Thoracic aorta (tissue), 2 donors: ENCODE data around the gene HP. TPM values are rescaled to one million over a fixed set of nuclear protein-coding genes. Genes with fewer than 3 reads are reported as not detected.

Experiments used
- ATAC-seq: fragments of 150-250 bp; one replicate; pipeline ENCODE4 v1.8.0; 2017; ENCODE audit warnings: low read depth; ENCODE audit not compliant: insufficient number of reproducible peaks, low FRiP score
- DNase-seq: peaks from one replicate; pipeline ENCODE4 v3.0.0-alpha.2; 2020; ENCODE audit warnings: low spot score
- H3K27ac ChIP-seq, 2 donors: fragments of 200-600 bp; sonication (generic); 1 replicate in 1 of 2; 2 replicates in 1 of 2; pipeline ENCODE4 v1.5.1; 2016; ENCODE audit warnings: mild to moderate bottlenecking in 2 of 2, moderate library complexity in 2 of 2
- H3K27me3 ChIP-seq: fragments of 200-600 bp; sonication (generic); replicated peaks from 2 replicates; pipeline ENCODE4 v1.6.0; 2016; ENCODE audit warnings: mild to moderate bottlenecking; ENCODE audit not compliant: insufficient read depth
- H3K36me3 ChIP-seq: fragments of 200-600 bp; sonication (generic); one replicate; pipeline ENCODE4 v1.5.1; 2016
- H3K4me1 ChIP-seq, 2 donors: fragments of 200-600 bp; sonication (generic); 1 replicate in 1 of 2; 2 replicates in 1 of 2; pipeline versions ENCODE4 v1.5.1 to v1.6.0; 2016; ENCODE audit warnings: low read depth in 2 of 2, mild to moderate bottlenecking in 1 of 2; ENCODE audit not compliant: control insufficient read depth in 1 of 2
- H3K4me3 ChIP-seq: fragments of 200-600 bp; sonication (generic); 2 replicates; pipeline ENCODE4 v1.5.1; 2016; ENCODE audit warnings: mild to moderate bottlenecking
- H3K9me3 ChIP-seq: fragments of 200-600 bp; sonication (generic); 2 replicates; pipeline ENCODE4 v1.5.1; 2016
- CTCF ChIP-seq: fragments of 200-600 bp; sonication (generic); IDR thresholded peaks from one replicate; pipeline ENCODE4 v1.5.1; 2019; ENCODE audit warnings: antibody characterized with exemption
- total RNA-seq, 2 donors: library from RNA; depleted of rRNA; stranded (reverse); fragments of >200 nt; gene quantifications; one replicate each; pipeline versions ENCODE4 v1.1.0 to v1.2.3, GENCODE V29; 2016

The HP gene
- total RNA-seq, 2 donors from 2014 or later = 5.7 to 10.8 TPM

DNA sequence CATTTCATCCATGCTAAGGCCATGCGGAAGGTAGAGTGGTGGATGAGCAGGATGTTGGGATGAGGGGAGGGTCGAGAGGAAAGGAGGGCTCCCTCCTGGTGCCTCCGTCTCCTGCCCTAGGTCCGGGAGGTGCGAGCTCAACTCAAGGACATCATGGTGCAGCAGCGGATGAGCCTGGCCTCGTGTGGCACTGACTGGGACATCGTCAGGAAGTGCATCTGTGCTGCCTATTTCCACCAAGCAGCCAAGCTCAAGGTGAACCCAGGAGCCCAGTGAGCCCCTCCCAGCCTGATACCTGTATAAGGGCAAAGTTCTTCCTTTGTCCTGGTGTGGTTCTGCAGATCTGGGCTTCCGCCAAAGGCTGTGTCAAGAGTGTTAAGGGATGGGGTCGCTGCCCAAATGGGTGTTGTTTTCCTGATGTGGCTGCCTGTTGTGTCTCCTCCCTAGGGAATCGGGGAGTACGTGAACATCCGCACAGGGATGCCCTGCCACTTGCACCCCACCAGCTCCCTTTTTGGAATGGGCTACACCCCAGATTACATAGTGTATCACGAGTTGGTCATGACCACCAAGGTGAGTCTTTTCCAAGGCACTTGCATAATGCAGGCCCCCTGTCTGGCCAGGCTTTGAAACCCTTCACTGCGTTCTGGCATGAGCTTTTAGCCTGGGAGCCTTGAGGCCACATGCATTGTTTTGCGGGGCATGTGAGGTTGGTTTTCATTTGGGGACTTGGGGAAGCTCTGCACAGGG, 54.2 kb downstream of the HP start:
- TF ChIP-seq CTCF = no peak
- Histone ChIP-seq H3K27me3 (no peaks in the 10 kb centered on the region), H3K4me1 (no peaks in the 10 kb centered on the region), H3K36me3 (peaks cover 91% of the 10 kb centered on the region), H3K9me3 (no peaks in the 10 kb centered on the region), H3K27ac (no peak overlapping the region), H3K4me3 (no peak overlapping the region)
- no peak for DNase-seq
- ATAC-seq = no peak

- no peaks in the 10 kb centered on the region for H3K27me3 ChIP-seq
- no peak for TF ChIP-seq CTCF
- no peaks in the 10 kb centered on the region for H3K4me1 ChIP-seq
- no peak for DNase-seq
- H3K36me3 ChIP-seq = peaks cover 84% of the 10 kb centered on the region
- ATAC-seq = no peak
- no peak overlapping the region for H3K27ac ChIP-seq
- no peaks in the 10 kb centered on the region for H3K9me3 ChIP-seq
- no peak overlapping the region for H3K4me3 ChIP-seq
These were observed 55.0 kb downstream of the HP start for GRCh38 chr16:72109300-72109699.

DNA sequence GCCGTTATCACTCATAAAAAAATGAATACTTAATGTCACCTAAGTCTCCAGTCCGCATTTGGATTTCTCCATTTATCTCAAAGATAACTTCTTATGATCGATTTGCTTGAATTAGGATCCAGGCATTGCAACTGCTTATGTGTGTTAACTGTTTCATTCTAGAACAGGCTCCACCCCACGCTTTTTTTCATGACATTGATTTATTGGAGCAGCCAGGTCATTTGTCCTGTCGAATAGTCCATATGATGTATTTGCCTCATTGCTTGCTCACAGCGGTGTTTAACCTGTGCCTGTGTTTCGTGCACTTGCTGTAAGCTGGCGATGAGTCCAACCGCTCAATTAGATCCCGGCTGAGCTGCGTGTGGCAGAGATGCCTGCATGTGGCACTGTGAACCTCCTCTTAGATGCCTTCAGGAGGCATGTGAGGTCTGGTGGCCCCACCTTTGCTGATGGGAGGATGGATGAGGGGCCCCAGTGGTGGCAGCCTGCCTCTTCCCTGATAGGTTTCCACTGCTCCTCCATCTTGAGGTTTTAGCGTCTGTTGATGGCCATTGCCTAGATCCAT, 55.7 kb downstream of the HP start:
- peaks cover 76% of the 10 kb centered on the region for H3K36me3 ChIP-seq

More for the DNA sequence above, 55.7 kb downstream of the HP start:
- H3K27me3 ChIP-seq = no peaks in the 10 kb centered on the region
- ATAC-seq (no peak), DNase-seq (no peak)
- no peak overlapping the region for H3K27ac ChIP-seq
- H3K4me3 ChIP-seq = no peak overlapping the region
- no peak for TF ChIP-seq CTCF
- no peaks in the 10 kb centered on the region for H3K9me3 ChIP-seq
- H3K4me1 ChIP-seq = no peaks in the 10 kb centered on the region

Other genes starting within 250 kb of the HP start
- gene AP1G1, start 245.7 kb upstream of the HP start, total RNA-seq = 10 to 100 TPM; 47.8 to 65.1 TPM
- 10 to 100 TPM; 36.3 to 36.5 TPM for gene ATXN1L, start 208.5 kb upstream of the HP start, total RNA-seq
- gene ZNF821, start 170.3 kb upstream of the HP start, total RNA-seq = 1 to 10 TPM; 5.7 to 6.3 TPM
- 100 to 1,000 TPM; 154 to 181 TPM for gene IST1, start 159.0 kb upstream of the HP start, total RNA-seq
- gene PKD1L3, start 54.1 kb upstream of the HP start, total RNA-seq = 1 to 10 TPM in 1 of 2 donors, under 1 TPM in 1; 0.35 to 1.1 TPM
- 10 to 100 TPM in 1 of 2 donors, 1 to 10 TPM in 1; 4.7 to 11.1 TPM for gene DHODH, start 45.8 kb upstream of the HP start, total RNA-seq
- 1 to 10 TPM in 1 of 2 donors, not detected in 1; 2.0 TPM for gene HPR, start 8.7 kb downstream of the HP start, total RNA-seq
- gene TXNL4B, start 39.1 kb downstream of the HP start, total RNA-seq = 10 to 100 TPM in 1 of 2 donors, 1 to 10 TPM in 1; 3.7 to 38.6 TPM
- 10 to 100 TPM; 57.8 to 72.8 TPM for gene DHX38, start 39.3 kb downstream of the HP start, total RNA-seq
- 1 to 10 TPM in 1 of 2 donors, under 1 TPM in 1; 0.21 to 1.4 TPM for gene PMFBP1, start 117.7 kb downstream of the HP start, total RNA-seq